OCI-LY7 (cell line): Measurements from ENCODE around the gene MUC4.

Experiments
- CTCF ChIP-seq: fragments of 200-600 bp; sonication (generic); conservative IDR thresholded peaks from 2 replicates; pipeline ENCODE4 v1.5.1; 2014; ENCODE audit warnings: mild to moderate bottlenecking, antibody characterized with exemption, low read length, moderate library complexity, mixed read lengths
- EZH2phosphoT487 ChIP-seq: fragments of 200-600 bp; sonication (generic); IDR thresholded peaks from 2 replicates; pipeline ENCODE4 v1.6.1; 2018; ENCODE audit warnings: low read depth, borderline replicate concordance, mild to moderate bottlenecking, mixed run types, antibody characterized with exemption, low read length, moderate library complexity, mixed read lengths

GRCh38 chr3:195739561-195740111 is 72.1 kb downstream of the MUC4 start:
- TF ChIP-seq CTCF, result no peak
- TF ChIP-seq EZH2phosphoT487, result no peak
